HepG2 (cell line): ENCODE results near the gene SHISA6. TPM values are rescaled to one million over a fixed set of nuclear protein-coding genes. Genes with fewer than 3 reads are reported as not detected.

Source experiments
- ATAC-seq: fragments of 200-7000 bp; cut with Tn5 transposase; 3 replicates; pipeline ENCODE4 v1.9.1; 2020; ENCODE audit warnings: mild to moderate bottlenecking, moderate library complexity
- BruUV-seq: library from RNA; stranded (reverse); fragments of 400-500 nt; replicated peaks from 2 replicates; lab custom pipeline; 2021; lab: Mats Ljungman, UMichigan
- CTCF ChIA-PET: fragments of 300-600 bp; formaldehyde crosslinking; extraction: SDS; loops from one replicate; lab custom pipeline; 2021; ENCODE audit warnings: low total read pairs, inconsistent platforms, low intra/inter-chr PET ratio; lab: Yijun Ruan, JAX
- POLR2A ChIA-PET: fragments of 350-600 bp; sonication (Branson Sonifier 250); formaldehyde crosslinking; loops from one replicate; lab custom pipeline; 2020; ENCODE audit warnings: antibody characterized with exemption, inconsistent platforms; lab: Yijun Ruan, JAX
- DNase-seq: peaks from one replicate; pipeline ENCODE4 v3.0.0-alpha.2; 2015; ENCODE audit warnings: low spot score
- FAIRE-seq: peaks from 3 replicates; lab custom pipeline; 2011; peaks lifted over from hg19 to GRCh38; lab: Jason Lieb, UNC
- H2AFZ ChIP-seq: one replicate; pipeline ENCODE4 v1.6.1; 2011; ENCODE audit warnings: low read length, inconsistent platforms
- H3K27ac ChIP-seq: fragments of 300-600 bp; 3 replicates; pipeline ENCODE4 v1.8.0; 2011; ENCODE audit warnings: mixed run types, mild to moderate bottlenecking, mixed read lengths, low read length, inconsistent platforms; ENCODE audit not compliant: insufficient read depth; ENCODE audit errors: extremely low read length
- H3K27me3 ChIP-seq, 2 experiments: fragments of 200-600 bp in 1 of 2; 2 replicates in 1 of 2; 3 replicates in 1 of 2; pipeline versions ENCODE4 v1.6.0 to v1.8.0; 2011; ENCODE audit warnings: low read length in 2 of 2, mild to moderate bottlenecking in 2 of 2, moderate library complexity in 2 of 2, inconsistent platforms in 1 of 2; ENCODE audit not compliant: insufficient read depth in 2 of 2, control insufficient read depth in 1 of 2
- H3K36me3 ChIP-seq, 2 experiments: fragments of 200-600 bp in 1 of 2; replicated peaks in 1 of 2; 2 replicates in 1 of 2; 3 replicates in 1 of 2; pipeline versions ENCODE4 v1.5.1 to v1.8.0; 2011; ENCODE audit warnings: low read length in 2 of 2, inconsistent platforms in 1 of 2; ENCODE audit not compliant: insufficient read depth in 2 of 2, control insufficient read depth in 1 of 2
- H3K4me1 ChIP-seq: 2 replicates; pipeline ENCODE4 v1.5.1; 2012; ENCODE audit warnings: low read length, inconsistent platforms; ENCODE audit not compliant: insufficient read depth
- H3K4me2 ChIP-seq: 2 replicates; pipeline ENCODE4 v1.6.0; 2011; ENCODE audit warnings: low read depth, low read length, inconsistent platforms
- H3K4me3 ChIP-seq, 3 experiments: fragments of 200-600 bp in 1 of 3; sonication (generic), shearing (Covaris generic) in 1 of 3; replicated peaks in 1 of 3; 2 replicates each; pipeline ENCODE4 v1.5.1; 2011 to 2016; ENCODE audit warnings: low read length in 3 of 3, inconsistent platforms in 2 of 3, low read depth in 2 of 3, mild to moderate bottlenecking in 2 of 3, control low read depth in 1 of 3, mixed read lengths in 1 of 3; ENCODE audit not compliant: insufficient read depth in 1 of 3
- H3K79me2 ChIP-seq: one replicate; pipeline ENCODE4 v1.6.1; 2011; ENCODE audit warnings: low read length, inconsistent platforms; ENCODE audit not compliant: insufficient read depth
- H3K9ac ChIP-seq: 2 replicates; pipeline ENCODE4 v1.6.0; 2011; ENCODE audit warnings: mild to moderate bottlenecking, low read depth, low read length, inconsistent platforms; ENCODE audit not compliant: insufficient read depth
- H3K9me3 ChIP-seq: 2 replicates; pipeline ENCODE4 v1.5.1; 2012; ENCODE audit warnings: mild to moderate bottlenecking, low read length
- H4K20me1 ChIP-seq: 2 replicates; pipeline ENCODE4 v1.6.0; 2011; ENCODE audit warnings: inconsistent platforms, mild to moderate bottlenecking, low read length, moderate library complexity; ENCODE audit not compliant: insufficient read depth
- ADNP ChIP-seq: sonication (generic); formaldehyde crosslinking; IDR thresholded peaks from 2 replicates; pipeline ENCODE4 v1.4.0; 2020; ENCODE audit warnings: missing genetic modification reagents
- FIP1L1 ChIP-seq: fragments of 200-400 bp; formaldehyde crosslinking; IDR thresholded peaks from 2 replicates; pipeline ENCODE4 v1.6.1; 2018; ENCODE audit warnings: low read depth, mild to moderate bottlenecking, low read length, moderate library complexity, borderline replicate concordance; ENCODE audit not compliant: insufficient read depth
- HMG20B ChIP-seq: conservative IDR thresholded peaks from 2 replicates; pipeline ENCODE4 v1.6.1; 2016; ENCODE audit warnings: missing genetic modification reagents, missing compliant biosample characterization
- KLF16 ChIP-seq, 2 experiments: sonication (generic) in 1 of 2; formaldehyde crosslinking in 1 of 2; IDR thresholded peaks; 2 replicates each; pipeline versions ENCODE4 v1.6.1 to v1.8.0; 2016 to 2023; ENCODE audit warnings: missing genetic modification reagents in 2 of 2, missing compliant biosample characterization in 1 of 2
- MED1 ChIP-seq: sonication (generic); formaldehyde crosslinking; IDR thresholded peaks from 2 replicates; pipeline ENCODE4 v1.4.0; 2020; ENCODE audit warnings: missing genetic modification reagents
- MED8 ChIP-seq: sonication (generic); formaldehyde crosslinking; IDR thresholded peaks from 2 replicates; pipeline ENCODE4 v1.8.1; 2023; ENCODE audit warnings: mild to moderate bottlenecking, missing genetic modification reagents; ENCODE audit not compliant: insufficient replicate concordance
- MZF1 ChIP-seq: sonication (generic); formaldehyde crosslinking; IDR thresholded peaks from 2 replicates; pipeline ENCODE4 v1.8.1; 2023; ENCODE audit warnings: mild to moderate bottlenecking, missing genetic modification reagents, borderline replicate concordance
- ONECUT2 ChIP-seq: sonication (generic); formaldehyde crosslinking; IDR thresholded peaks from 2 replicates; pipeline ENCODE4 v1.4.0; 2020; ENCODE audit warnings: missing genetic modification reagents
- SRY ChIP-seq: sonication (generic); formaldehyde crosslinking; IDR thresholded peaks from 2 replicates; pipeline ENCODE4 v1.8.0; 2022; ENCODE audit warnings: mild to moderate bottlenecking, missing genetic modification reagents
- U2AF1 ChIP-seq: fragments of 200-400 bp; formaldehyde crosslinking; optimal IDR thresholded peaks from 2 replicates; pipeline ENCODE3; 2017; ENCODE audit warnings: mild to moderate bottlenecking, low read depth, low read length
- ZNF431 ChIP-seq: sonication (generic); formaldehyde crosslinking; IDR thresholded peaks from 2 replicates; pipeline ENCODE4 v1.9.0; 2022; ENCODE audit warnings: missing genetic modification reagents, low read depth, mild to moderate bottlenecking, borderline replicate concordance
- WGBS: methylation state at CpG from one replicate; pipeline ENCODE4 v1.1.6; 2017; ENCODE audit warnings: low lambda C conversion rate; 5-methylcytosine and 5-hydroxymethylcytosine counted together
- in situ Hi-C: cut with HindIII; loops from 2 replicates; pipeline ENCODE4 v1.10.0; 2017; ENCODE audit warnings: low pct_unique_long_range_greater_than_20kb; ENCODE audit not compliant: extremely low pct_ligation_motif_present
- intact Hi-C: fragments of 100-400 bp; cut with micrococcal nuclease; formaldehyde crosslinking; loops from one replicate; pipeline ENCODE4 v1.10.0; 2022; ENCODE audit not compliant: unreplicated experiment
- polyA plus RNA-seq, 8 experiments: library from polyadenylated mRNA; depleted of rRNA in 3 of 8; stranded (reverse) in 7 of 8; unstranded in 1 of 8; fragments of >200 nt; fragmentation: Illumina TruSeq in 4 of 8; extraction: Trizol in 4 of 8; gene quantifications; 2 replicates each; pipeline versions ENCODE4 v1.2.1 to v1.2.3, GENCODE V29; 2011 to 2016; ENCODE audit warnings: low read depth in 4 of 8, missing spikeins in 1 of 8, mixed read lengths in 1 of 8; ENCODE audit not compliant: insufficient read depth in 1 of 8
- total RNA-seq, 5 experiments: library from RNA; depleted of rRNA; stranded (reverse); fragments of >200 nt; fragmentation: Illumina TruSeq; extraction: Trizol; gene quantifications; 2 replicates each; pipeline ENCODE4 v1.2.3, GENCODE V29; 2016; ENCODE audit warnings: low read depth in 1 of 5
- TF ChIP-seq, protein P1 (sequence below): sonication (generic); formaldehyde crosslinking; IDR thresholded peaks from 2 replicates; pipeline ENCODE4 v1.8.1; 2023; ENCODE audit warnings: mild to moderate bottlenecking, missing genetic modification reagents, borderline replicate concordance
- TF ChIP-seq, protein P2 (sequence below): IDR thresholded peaks from 2 replicates; pipeline ENCODE4 v1.6.1; 2016; ENCODE audit warnings: low read depth, borderline replicate concordance
- TF ChIP-seq, protein P3 (sequence below), 2 experiments: sonication (generic) in 1 of 2; formaldehyde crosslinking in 1 of 2; IDR thresholded peaks; 2 replicates each; pipeline versions ENCODE4 v1.6.1 to v1.9.0; 2014 to 2022; ENCODE audit warnings: antibody characterized with exemption in 1 of 2, borderline replicate concordance in 1 of 2, inconsistent platforms in 1 of 2, low read depth in 1 of 2, missing genetic modification reagents in 1 of 2

SHISA6 gene
- total and polyA plus RNA-seq, 2 of the 13 experiments (the other 11 are each of a cell fraction or from before 2014, with no cell fraction given), result not detected

DNA sequence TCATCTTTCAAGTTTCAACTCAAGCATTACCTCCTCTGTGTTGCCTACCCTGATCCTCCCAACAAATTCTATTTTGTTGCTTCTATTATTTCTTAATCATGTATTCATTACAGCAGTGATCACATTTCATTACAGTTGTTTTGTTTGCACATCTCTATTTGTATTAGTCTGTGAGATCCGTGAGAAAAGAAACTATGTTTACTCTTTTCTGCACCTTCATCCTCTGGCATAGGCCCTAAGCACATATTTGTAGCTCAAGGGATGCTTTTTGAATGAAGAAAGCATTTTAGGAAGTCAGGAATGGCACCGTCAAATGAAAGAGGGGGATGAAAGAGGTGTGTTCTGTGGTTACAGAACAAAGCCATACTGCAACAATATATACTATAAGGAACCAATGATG is 110.5 kb downstream of the SHISA6 start:
- no peak overlapping the region for H3K9ac ChIP-seq
- no TSS peak for BruUV-seq
- H3K9me3 ChIP-seq, result no peaks in the 10 kb centered on the region
- H3K27me3 ChIP-seq, result no peaks in the 10 kb centered on the region
- no peaks in the 10 kb centered on the region for H3K4me1 ChIP-seq
- intact Hi-C loops (no loop called here), in situ Hi-C loops (no loop called here)
- no peaks in the 10 kb centered on the region for H3K79me2 ChIP-seq
- 0% methylated on average over 2 of the region's 2 CpGs for WGBS
- no peak overlapping the region for H3K4me3 ChIP-seq
- DNase-seq (no peak), ATAC-seq (no peak), FAIRE-seq (no peak)
- CTCF ChIA-PET, result no interaction called here
- H3K4me2 ChIP-seq, result no peak overlapping the region
- H3K36me3 ChIP-seq, result no peaks in the 10 kb centered on the region
- H4K20me1 ChIP-seq, result no peaks in the 10 kb centered on the region
- no peak overlapping the region for H2AFZ ChIP-seq
- POLR2A ChIA-PET, result no interaction called here
- no peak for TF ChIP-seq SRY
- TF ChIP-seq, protein P1, sequence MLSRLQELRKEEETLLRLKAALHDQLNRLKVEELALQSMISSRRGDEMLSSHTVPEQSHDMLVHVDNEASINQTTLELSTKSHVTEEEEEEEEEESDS (CRISPR knock-in tag), result no peak
- TF ChIP-seq MED1 (CRISPR knock-in tag), result no peak
- TF ChIP-seq ZNF431, result no peak
- no peak for TF ChIP-seq ADNP (CRISPR knock-in tag)
- TF ChIP-seq, protein P2, sequence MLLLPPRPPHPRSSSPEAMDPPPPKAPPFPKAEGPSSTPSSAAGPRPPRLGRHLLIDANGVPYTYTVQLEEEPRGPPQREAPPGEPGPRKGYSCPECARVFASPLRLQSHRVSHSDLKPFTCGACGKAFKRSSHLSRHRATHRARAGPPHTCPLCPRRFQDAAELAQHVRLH, result no peak
- TF ChIP-seq, protein P3, sequence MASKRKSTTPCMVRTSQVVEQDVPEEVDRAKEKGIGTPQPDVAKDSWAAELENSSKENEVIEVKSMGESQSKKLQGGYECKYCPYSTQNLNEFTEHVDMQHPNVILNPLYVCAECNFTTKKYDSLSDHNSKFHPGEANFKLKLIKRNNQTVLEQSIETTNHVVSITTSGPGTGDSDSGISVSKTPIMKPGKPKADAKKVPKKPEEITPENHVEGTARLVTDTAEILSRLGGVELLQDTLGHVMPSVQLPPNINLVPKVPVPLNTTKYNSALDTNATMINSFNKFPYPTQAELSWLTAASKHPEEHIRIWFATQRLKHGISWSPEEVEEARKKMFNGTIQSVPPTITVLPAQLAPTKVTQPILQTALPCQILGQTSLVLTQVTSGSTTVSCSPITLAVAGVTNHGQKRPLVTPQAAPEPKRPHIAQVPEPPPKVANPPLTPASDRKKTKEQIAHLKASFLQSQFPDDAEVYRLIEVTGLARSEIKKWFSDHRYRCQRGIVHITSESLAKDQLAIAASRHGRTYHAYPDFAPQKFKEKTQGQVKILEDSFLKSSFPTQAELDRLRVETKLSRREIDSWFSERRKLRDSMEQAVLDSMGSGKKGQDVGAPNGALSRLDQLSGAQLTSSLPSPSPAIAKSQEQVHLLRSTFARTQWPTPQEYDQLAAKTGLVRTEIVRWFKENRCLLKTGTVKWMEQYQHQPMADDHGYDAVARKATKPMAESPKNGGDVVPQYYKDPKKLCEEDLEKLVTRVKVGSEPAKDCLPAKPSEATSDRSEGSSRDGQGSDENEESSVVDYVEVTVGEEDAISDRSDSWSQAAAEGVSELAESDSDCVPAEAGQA (IDR thresholded peaks at IDR 0.05; ENCODE audit: low read depth), result no peak
- TF ChIP-seq, protein P3 (CRISPR knock-in tag; IDR thresholded peaks at IDR 0.05; ENCODE audit: borderline replicate concordance), result no peak
- no peak for TF ChIP-seq MED8 (CRISPR knock-in tag)
- TF ChIP-seq FIP1L1, result no peak
- TF ChIP-seq HMG20B (CRISPR knock-in tag), result no peak
- no peak for TF ChIP-seq KLF16 (CRISPR knock-in tag; IDR thresholded peaks at IDR 0.05)
- TF ChIP-seq ONECUT2, result no peak
- no peak for TF ChIP-seq U2AF1
- TF ChIP-seq MZF1 (CRISPR knock-in tag), result no peak
- no peak overlapping the region for H3K27ac ChIP-seq
